Fibroblast of the conjunctiva (primary cell): Measurements from ENCODE around the gene SKIC3.

Experiments
- DNase-seq: peaks from one replicate; pipeline ENCODE4 v3.0.0-alpha.2; 2010; ENCODE audit warnings: low read depth

SKIC3 gene

DNA sequence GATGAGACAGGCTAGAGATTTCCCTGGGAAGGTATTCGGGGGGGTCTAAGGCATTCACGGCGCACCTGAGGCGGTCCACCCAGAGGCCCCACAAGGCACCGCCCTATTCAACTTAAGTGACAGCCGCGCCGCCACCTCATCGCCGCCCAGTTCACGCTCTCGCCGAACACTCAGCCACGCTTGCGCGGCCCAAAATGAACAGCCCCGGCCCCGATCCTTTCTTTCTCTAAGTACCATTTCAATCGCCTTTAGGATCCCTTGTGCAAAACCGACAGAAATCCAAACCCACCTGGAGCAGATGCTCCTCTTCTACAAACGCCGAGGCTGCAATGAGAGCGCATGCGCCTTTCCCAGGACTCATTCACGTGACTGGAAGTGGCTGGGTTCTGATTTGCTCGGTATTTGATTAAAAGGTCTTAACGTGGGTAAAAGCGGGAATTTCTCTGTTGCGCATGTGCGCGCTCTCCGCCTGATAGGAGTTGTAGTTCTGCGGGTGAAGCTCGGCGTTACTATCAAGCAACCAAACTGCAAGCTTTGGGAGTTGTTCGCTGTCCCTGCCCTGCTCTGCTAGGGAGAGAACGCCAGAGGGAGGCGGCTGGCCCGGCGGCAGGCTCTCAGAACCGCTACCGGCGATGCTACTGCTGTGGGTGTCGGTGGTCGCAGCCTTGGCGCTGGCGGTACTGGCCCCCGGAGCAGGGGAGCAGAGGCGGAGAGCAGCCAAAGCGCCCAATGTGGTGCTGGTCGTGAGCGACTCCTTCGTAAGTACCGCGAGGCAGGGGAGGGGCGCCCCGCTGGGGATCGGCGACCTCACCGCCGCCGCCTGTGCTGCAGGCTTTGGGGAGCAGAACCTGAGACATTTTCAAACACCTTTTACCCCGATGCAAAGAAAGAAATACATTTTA lies at the start of gene SKIC3, which contains the start of gene ARSK:
SKIC3 (minus strand) TSS at position 331 of the 902 bp plus-strand sequence. CDS start 7,827 bp downstream, outside the sequence.
ARSK (plus strand) TSS at position 455 of the 902 bp plus-strand sequence; CDS start at position 633, 178 bp downstream.
- peak; percentile 98 for DNase-seq

DNA sequence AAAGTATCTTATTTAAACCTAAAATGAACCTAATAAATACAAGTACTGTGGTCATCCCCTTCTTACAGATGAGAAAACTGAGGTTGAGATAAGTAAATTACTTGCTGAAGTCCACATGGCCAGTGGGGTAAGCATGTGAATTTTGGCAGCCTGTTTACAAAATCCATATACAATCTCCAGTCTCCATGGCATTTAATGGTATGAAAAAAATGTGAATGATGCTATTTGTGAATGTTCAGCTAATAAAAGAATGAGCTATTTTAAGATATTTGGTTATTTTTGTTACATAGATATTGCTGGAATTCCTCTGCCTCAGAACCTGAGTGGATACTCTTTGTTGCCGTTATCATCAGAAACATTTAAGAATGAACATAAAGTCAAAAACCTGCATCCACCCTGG lies 45.8 kb upstream of the SKIC3 start:
- DNase-seq = no peak

GRCh38 chr5:95599252-95599651 lies 44.5 kb upstream of the SKIC3 start:
- no peak for DNase-seq

DNA sequence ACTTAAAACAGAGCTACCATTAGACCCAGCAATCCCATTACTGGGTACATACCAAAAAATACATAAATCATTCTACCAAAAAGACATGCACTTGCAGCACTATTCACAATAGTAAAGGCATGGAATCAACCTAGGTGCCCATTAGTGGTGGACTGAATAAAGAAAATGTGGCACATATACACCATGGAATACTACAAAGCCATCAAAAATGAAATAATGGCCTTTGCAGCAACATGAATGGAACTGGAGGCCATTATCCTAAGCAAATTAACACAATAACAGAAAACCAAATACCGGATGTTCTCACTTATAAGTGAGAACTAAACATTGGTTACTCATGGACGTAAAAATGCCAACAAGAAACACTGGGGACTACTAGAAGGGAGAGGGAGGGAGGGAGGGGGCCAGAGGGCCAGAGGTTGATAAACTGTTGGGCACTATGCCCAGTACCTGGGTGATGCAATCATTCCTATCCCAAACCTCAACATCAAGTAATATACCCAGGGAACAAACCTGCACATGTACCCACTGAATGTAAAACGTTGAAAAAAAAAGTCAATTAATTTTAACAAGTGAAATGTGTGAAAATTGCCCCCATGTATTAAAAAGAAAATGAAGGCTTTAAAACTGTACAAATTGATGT lies 40.6 kb upstream of the SKIC3 start:
- DNase-seq = no peak

GRCh38 chr5:95591490-95591901 lies 36.7 kb upstream of the SKIC3 start:
- peak; percentile 14 for DNase-seq

GRCh38 chr5:95590880-95591279 lies 36.1 kb upstream of the SKIC3 start:
- no peak for DNase-seq

DNA sequence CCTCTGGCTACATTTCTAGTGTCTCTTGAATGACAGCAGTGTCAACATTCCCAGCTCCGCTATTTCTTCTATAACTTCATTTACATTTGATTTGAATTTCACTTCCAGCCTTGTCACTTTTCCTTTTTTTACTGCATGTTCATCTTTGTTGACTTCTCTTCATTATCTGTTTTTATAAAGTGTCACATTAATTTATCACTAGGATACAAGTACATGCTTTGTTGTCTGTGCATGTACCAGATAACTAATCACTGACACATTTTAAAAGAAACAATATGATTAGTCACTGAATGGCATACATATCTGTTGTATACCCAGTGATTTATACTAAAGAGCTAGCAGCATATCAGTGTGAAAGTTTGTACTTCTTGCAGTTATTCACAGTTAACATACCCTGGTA lies 29.2 kb upstream of the SKIC3 start:
- no peak for DNase-seq

DNA sequence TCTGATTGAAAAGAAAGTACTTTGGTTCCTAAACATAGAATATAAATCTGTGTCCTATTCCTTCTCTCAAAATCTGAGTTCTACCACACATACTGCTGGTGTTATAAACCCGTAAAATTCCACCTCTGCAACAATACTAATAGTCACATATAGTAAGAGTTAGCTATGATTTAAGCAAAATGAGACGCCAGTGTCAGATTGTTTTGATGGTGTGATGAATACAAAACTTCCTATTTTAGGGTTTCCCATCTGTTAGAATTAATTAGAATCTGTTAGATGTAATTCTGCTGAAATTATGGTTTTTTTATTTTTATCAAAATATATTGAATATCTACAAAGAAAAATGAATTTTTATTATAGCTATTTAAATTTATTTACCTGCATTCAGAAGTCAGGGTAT lies 26.8 kb upstream of the SKIC3 start:
- DNase-seq = no peak

DNA sequence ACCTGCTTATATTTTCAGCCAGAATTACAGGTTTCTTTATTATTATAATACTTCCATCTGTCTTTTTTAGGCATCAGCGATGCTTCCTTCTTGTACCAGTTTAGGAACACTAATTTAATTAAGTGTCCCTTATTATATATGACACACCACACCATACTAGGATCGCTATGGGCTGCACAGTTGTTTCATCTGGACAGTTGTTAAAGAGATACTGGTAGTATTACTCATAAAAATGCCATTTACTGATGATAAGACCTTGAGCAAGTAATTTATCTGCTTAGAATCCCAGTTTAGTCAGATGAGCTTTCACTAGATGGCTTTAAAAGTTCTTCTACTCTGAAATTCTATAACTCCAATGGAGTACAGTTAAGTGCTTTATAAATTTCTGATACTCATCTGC lies 17.2 kb upstream of the SKIC3 start:
- DNase-seq = no peak

DNA sequence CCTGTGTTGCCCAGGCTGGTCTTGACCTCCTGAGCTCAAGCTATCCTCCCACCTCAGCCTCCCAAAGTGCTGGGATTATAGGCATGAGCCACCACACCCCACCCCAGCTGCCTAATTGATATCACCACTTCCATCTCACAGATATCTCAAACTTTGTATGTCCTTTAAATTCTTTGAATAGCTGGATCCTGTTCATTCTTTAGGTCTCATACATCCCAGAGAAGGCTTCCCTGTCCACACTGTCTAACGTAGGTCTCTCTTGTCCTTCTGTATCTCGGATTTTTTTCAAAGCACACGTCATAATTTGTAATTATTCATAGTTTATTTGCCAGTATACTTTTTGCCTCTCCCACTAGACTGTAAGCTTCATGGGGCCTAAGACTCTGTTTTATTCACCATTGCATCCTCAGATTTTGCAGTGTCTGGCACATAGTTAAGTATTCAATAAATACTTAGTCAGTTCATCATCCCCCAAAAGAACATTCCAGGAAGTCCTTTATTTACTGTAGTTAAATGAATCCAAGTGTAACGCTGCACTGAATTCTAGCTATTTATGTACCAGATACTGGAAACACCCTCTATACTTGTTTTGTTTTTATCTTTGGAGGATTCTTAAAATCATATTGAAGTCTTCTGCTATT lies 10.6 kb upstream of the SKIC3 start:
- DNase-seq = no peak

DNA sequence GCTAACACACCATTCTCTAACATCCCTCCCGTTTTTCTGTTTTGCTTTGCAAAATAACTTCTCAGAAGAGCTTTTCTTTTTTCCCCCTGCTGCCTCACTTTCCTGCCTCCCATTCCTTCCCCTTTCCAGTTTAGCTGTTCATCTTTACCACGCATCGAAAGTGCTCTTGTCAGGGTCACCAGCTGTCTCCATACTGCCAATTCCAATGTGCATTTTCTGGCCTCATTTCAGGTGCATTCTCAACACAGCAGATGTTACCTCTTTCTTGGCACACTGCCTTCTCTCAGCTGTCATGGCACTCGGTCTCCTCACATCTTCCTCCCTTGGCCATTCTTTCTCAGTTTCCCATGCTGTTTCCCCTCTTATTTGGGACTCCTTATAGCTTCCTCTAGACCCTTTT lies 9.7 kb upstream of the SKIC3 start:
- no peak for DNase-seq

DNA sequence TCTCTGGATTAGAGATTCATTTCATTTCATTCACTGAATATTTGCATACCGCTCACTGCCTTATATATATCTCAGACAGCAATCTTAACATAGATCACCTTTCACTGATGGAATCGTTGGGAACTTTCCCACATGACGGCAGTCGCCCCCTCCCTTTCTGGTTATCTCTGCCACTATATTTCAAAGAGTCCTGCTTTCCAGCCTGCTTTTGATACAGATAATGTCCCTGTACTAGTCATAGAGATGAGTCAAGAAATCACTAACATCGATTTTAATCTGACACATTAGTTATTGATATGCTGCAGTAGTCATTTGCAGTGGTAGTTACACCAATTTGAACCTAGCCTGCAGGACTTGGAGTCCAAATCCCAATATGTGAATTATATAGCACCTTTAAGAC lies 8.6 kb upstream of the SKIC3 start:
- DNase-seq = no peak

DNA sequence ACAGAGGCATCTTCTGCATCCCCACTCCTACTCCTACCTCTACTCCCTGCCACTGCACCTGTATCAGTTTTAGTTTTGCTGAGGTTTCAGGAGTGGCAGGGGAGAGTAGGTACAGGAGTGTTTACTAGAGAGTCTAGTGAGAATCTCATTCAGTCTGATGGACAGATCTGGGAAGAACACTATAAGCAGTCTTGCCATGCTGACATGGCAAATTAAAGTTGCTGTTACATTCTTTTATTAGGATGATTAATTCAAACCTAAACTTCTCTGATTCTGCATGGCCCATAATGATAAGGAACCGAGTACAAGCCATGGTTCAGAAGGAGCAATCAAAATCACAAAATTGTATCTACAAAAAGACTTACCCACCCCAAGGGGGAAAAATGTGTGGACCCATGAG lies 7.5 kb upstream of the SKIC3 start:
- no peak for DNase-seq

GRCh38 chr5:95557841-95558240 lies 3.1 kb upstream of the SKIC3 start:
- DNase-seq = no peak

- DNase-seq = no peak
Observed at GRCh38 chr5:95555553-95555952, 776 bp upstream of the SKIC3 start.

DNA sequence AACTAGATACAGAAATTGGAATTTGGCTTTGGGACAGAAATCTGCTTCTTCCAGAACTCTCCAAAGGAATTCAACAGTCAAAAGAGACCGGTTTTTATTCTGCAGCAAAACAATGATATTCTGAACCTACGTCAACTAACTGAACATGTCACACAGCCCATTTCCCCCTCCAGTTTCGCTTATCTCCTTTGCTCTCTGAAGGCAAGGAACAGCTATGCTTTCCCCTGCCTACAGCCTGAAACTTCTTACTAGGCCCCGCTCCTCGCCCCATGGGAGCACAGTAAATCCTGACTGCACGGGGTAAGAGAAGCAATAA lies 488 bp downstream of the SKIC3 start:
- DNase-seq = no peak

DNA sequence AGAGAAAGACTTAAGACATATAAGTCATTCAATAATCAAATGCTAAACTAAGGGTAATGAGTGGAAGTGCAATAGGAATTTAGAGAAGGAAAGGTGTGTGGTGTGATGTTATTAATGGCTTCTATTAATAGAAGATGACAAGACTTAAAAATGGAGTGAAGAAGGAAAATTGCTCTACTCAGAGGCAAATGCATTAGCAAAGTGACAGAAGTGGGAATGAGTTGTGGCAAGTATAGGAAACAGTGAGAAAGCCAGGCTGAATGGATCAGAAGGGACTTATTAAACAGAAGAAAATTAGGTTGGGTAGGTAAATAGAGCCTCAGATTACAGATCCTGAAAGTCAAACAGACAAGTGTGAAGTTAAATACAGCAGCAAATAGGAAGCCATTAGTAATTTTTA lies 5.7 kb downstream of the SKIC3 start:
- no peak for DNase-seq

DNA sequence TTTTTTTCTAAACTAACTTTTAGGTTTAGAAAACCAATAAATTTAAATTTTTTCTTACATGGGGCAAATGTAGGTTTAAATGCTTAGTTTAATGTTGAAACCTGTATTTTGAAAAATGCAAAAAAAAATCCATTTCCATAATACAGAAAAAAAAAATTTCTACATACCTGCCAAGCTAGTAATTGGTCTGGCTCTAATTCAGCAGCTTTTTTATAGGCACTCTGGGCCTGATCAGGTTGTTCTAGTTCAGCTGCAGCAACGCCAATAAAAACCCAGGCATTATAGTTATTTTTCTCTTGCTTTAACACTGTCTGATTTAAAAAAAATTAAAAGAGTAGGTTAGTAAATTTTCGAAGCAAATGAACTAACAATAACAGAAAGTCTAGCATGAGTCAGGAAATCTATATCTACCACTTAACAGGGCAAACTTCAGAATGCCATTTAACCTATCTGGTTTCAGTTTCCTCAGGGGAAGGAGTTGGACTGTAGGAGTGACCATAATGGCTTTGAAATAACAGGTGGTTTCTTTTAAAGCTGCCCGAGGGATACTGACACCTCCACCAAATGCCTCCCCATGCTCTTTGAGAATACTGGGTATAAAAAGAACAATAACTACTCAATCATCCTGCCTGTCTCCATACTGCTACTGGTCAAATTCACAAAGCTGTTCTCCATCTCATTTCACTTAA lies 11.6 kb downstream of the SKIC3 start:
- DNase-seq = no peak

- no peak for DNase-seq
Observed at GRCh38 chr5:95537501-95537900, 17.3 kb downstream of the SKIC3 start.

DNA sequence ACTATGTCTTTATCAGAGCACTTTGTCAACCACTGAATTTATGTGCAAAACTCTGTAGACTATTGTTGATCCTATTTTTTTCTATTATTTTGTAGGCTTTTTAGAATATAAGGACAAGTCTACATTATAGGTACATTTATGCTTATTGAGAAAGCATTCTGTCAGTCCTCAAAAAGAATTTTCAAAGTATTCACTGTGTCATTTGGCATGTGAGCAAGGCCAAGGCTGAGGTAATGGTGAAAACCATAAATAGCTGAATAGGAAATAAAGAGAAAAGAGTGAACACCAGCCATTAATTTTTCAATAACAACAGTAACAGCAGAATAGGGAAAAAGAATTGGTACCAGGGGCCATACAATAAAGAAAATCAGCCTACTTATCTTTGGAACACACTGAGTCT lies 21.0 kb downstream of the SKIC3 start:
- DNase-seq = no peak

DNA sequence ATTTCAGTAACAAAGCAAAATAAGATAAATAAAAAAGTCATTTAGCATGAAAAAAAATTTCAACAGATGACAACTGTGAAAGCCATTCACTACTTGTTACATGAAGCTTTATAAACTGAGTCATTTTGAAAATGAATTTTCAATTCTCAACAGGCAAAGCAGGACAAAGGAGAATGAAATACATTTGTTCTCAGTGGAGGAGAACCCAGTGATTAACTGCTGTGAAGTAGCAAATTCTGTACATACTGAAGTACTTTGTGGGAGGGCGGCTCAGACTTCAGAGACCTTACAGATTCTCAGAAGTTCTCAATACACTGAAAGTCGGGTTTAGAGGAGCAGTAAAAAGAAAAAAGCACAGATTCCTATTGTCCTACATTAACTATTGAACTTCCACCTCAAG lies 21.7 kb downstream of the SKIC3 start:
- no peak for DNase-seq

DNA sequence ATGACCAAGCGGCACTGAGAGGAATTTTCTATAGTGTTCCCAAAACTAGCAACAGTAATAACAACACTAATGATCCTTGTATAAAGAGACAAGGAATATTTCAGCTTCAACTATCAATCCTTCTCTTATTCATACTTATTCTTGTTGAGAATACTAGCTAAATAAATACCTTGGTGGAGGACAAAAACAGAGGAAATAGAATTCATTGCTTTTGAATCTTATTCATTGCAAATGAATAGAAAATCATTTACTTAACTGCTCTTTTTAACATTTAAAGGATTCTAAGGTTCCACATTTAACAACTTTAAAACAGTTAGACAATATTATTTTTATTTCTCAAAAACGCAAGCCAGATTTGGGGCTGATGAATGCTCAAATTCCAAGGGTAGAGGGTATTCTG lies 22.4 kb downstream of the SKIC3 start:
- DNase-seq = no peak

GRCh38 chr5:95531491-95531890 lies 23.3 kb downstream of the SKIC3 start:
- DNase-seq = no peak
